Uterus (tissue), 4 donors: ENCODE measurements around the gene RAB8A. TPM values are rescaled to one million over a fixed set of nuclear protein-coding genes. Genes with fewer than 3 reads are reported as not detected.

Experiments
- DNase-seq, 2 donors: peaks; one replicate each; pipeline ENCODE4 v3.0.0-alpha.2; 2019 to 2020
- H3K27ac ChIP-seq, 2 donors: fragments of 200-600 bp; sonication (generic); 1 replicate in 1 of 2; 2 replicates in 1 of 2; pipeline ENCODE4 v1.5.1; 2016 to 2018
- H3K27me3 ChIP-seq, 2 donors: fragments of 200-600 bp; sonication (generic); one replicate each; pipeline ENCODE4 v1.5.1; 2018 to 2019; ENCODE audit warnings: control low read depth in 1 of 2
- H3K36me3 ChIP-seq, 2 donors: fragments of 200-600 bp; sonication (generic); one replicate each; pipeline ENCODE4 v1.5.1; 2019; ENCODE audit warnings: control low read depth in 1 of 2
- H3K4me1 ChIP-seq, 2 donors: fragments of 200-600 bp; sonication (generic); one replicate each; pipeline ENCODE4 v1.5.1; 2018 to 2019; ENCODE audit warnings: control low read depth in 1 of 2
- H3K4me3 ChIP-seq, 2 donors: fragments of 200-600 bp; sonication (generic); 1 replicate in 1 of 2; 2 replicates in 1 of 2; pipeline ENCODE4 v1.5.1; 2018 to 2019; ENCODE audit warnings: mild to moderate bottlenecking in 1 of 2
- H3K9me3 ChIP-seq, 2 donors: fragments of 200-600 bp; sonication (generic); one replicate each; pipeline ENCODE4 v1.5.1; 2019; ENCODE audit warnings: control low read depth in 1 of 2
- CTCF ChIP-seq, 4 experiments: fragments of 200-600 bp in 2 of 4; fragments of 450-650 bp in 2 of 4; sonication (generic) in 2 of 4; IDR thresholded peaks; one replicate each; pipeline ENCODE4 v1.5.1; 2016 to 2019; ENCODE audit warnings: antibody characterized with exemption in 4 of 4, mild to moderate bottlenecking in 2 of 4, moderate library complexity in 1 of 4
- POLR2A ChIP-seq, 2 donors: fragments of 450-650 bp; IDR thresholded peaks; one replicate each; pipeline ENCODE4 v1.6.1; 2016; ENCODE audit warnings: antibody characterized with exemption in 2 of 2, mild to moderate bottlenecking in 1 of 2, moderate library complexity in 1 of 2
- intact Hi-C: fragments of 100-400 bp; cut with DNase I; formaldehyde crosslinking; loops from one replicate; pipeline ENCODE4 v1.15.1; 2023; ENCODE audit warnings: low total_unique reads
- total RNA-seq, 4 donors: library from RNA; depleted of rRNA in 3 of 4; stranded (reverse); fragments of >200 nt in 3 of 4; gene quantifications; one replicate each; pipeline versions ENCODE4 v1.1.0 to v1.2.4, GENCODE V29; 2014 to 2023
- donor health status: DM: yes; HTN: yes; CAD: no.

RAB8A gene
- total RNA-seq, 4 donors from 2014 or later, result 13.3 to 67.4 (median 40.7) TPM

GRCh38 chr19:16067205-16067938 is 44.3 kb upstream of the RAB8A start:
- intact Hi-C loops, result no loop called here
- Histone ChIP-seq H3K4me1 (peaks cover 0 to 15% of the 10 kb centered on the region in 2 donors), H3K27me3 (no peaks in the 10 kb centered on the region), H3K27ac (peak overlapping the region; percentile 91 to 100), H3K36me3 (no peaks in the 10 kb centered on the region), H3K9me3 (no peaks in the 10 kb centered on the region), H3K4me3 (peak overlapping the region; percentile 53 to 58)
- TF ChIP-seq CTCF (IDR thresholded peaks at IDR 0.05) (no peak), POLR2A (IDR thresholded peaks at IDR 0.05) (peak; percentile 67 to 88)
- peak; percentile 88 to 92 for DNase-seq

GRCh38 chr19:16068696-16069259 is 42.9 kb upstream of the RAB8A start:
- intact Hi-C loops, result no loop called here
- H3K27me3 ChIP-seq, result no peaks in the 10 kb centered on the region
- H3K27ac ChIP-seq, result peak overlapping the region; percentile 91 to 100
- H3K4me1 ChIP-seq, result peaks cover 0 to 15% of the 10 kb centered on the region in 2 donors
- no peak for TF ChIP-seq POLR2A (IDR thresholded peaks at IDR 0.05)
- TF ChIP-seq CTCF (IDR thresholded peaks at IDR 0.05), result no peak
- no peaks in the 10 kb centered on the region for H3K9me3 ChIP-seq
- H3K4me3 ChIP-seq, result peak overlapping the region; percentile 53 to 58
- no peaks in the 10 kb centered on the region for H3K36me3 ChIP-seq
- no peak for DNase-seq

GRCh38 chr19:16069813-16070365 is 41.8 kb upstream of the RAB8A start:
- intact Hi-C loops, result no loop called here
- TF ChIP-seq CTCF (IDR thresholded peaks at IDR 0.05), result no peak
- no peak for TF ChIP-seq POLR2A (IDR thresholded peaks at IDR 0.05)
- Histone ChIP-seq H3K27me3 (no peaks in the 10 kb centered on the region), H3K4me1 (peaks cover 0 to 10% of the 10 kb centered on the region in 2 donors), H3K9me3 (no peaks in the 10 kb centered on the region), H3K27ac (peak overlapping the region; percentile 91 to 100), H3K4me3 (peak overlapping the region; percentile 17 to 53), H3K36me3 (no peaks in the 10 kb centered on the region)
- no peak for DNase-seq

GRCh38 chr19:16070366-16070990 is 41.2 kb upstream of the RAB8A start:
- H3K36me3 ChIP-seq, result no peaks in the 10 kb centered on the region
- H3K9me3 ChIP-seq, result no peaks in the 10 kb centered on the region
- H3K27ac ChIP-seq, result peak overlapping the region; percentile 91 to 100
- peak overlapping the region; percentile 17 to 53 for H3K4me3 ChIP-seq
- no peaks in the 10 kb centered on the region for H3K27me3 ChIP-seq
- peaks cover 0 to 10% of the 10 kb centered on the region in 2 donors for H3K4me1 ChIP-seq
- DNase-seq, result peak in 1 of 2 donors; percentile 82
- TF ChIP-seq CTCF (IDR thresholded peaks at IDR 0.05), result no peak
- no peak for TF ChIP-seq POLR2A (IDR thresholded peaks at IDR 0.05)
- intact Hi-C loops, result no loop called here
